Stimulated activated CD4-positive, alpha-beta T cell treated with anti-CD3 and anti-CD28 coated beads, Interleukin-12 subunit alpha, Interleukin-12 subunit beta, amount 100 ng/mL, for 48 hours (primary cell): ENCODE data around the gene FAM217B.

Experiments
- DNase-seq, 3 donors: peaks; one replicate each; pipeline ENCODE4 v3.0.0-alpha.2; 2020; ENCODE audit warnings: low read depth in 2 of 3, low spot score in 1 of 3

The FAM217B gene

GRCh38 chr20:59940129-59940955 lies at the start of gene FAM217B, which contains the start of gene PPP1R3D:
Gene FAM217B, plus strand, starts transcription at chr20:59940389. Its CDS starts 3,555 bp downstream, at chr20:59943944.
Gene PPP1R3D, minus strand, starts transcription at chr20:59940305. Its CDS starts 374 bp downstream, at chr20:59939931.
- peak; percentile 84 to 90 (median 86) for DNase-seq

- DNase-seq: no peak
These were observed 48.6 kb upstream of the FAM217B start for GRCh38 chr20:59891581-59891980.

GRCh38 chr20:59895908-59896307 lies 44.3 kb upstream of the FAM217B start:
- DNase-seq: no peak

- no peak for DNase-seq
These were observed 37.7 kb upstream of the FAM217B start for GRCh38 chr20:59902470-59902869.

- no peak for DNase-seq
These were observed 36.6 kb upstream of the FAM217B start for GRCh38 chr20:59903621-59904020.

- DNase-seq: no peak
These were observed 31.3 kb upstream of the FAM217B start for GRCh38 chr20:59908855-59909254.

- no peak for DNase-seq
These were observed 29.1 kb upstream of the FAM217B start for GRCh38 chr20:59911041-59911440.

- DNase-seq: no peak
These were observed 27.6 kb upstream of the FAM217B start for GRCh38 chr20:59912609-59913008.

- no peak for DNase-seq
These were observed 19.2 kb upstream of the FAM217B start for GRCh38 chr20:59920944-59921343.

- no peak for DNase-seq
These were observed 16.7 kb upstream of the FAM217B start for GRCh38 chr20:59923514-59923913.

GRCh38 chr20:59925359-59925758 lies 14.8 kb upstream of the FAM217B start:
- no peak for DNase-seq

- DNase-seq: no peak
These were observed 14.3 kb upstream of the FAM217B start for GRCh38 chr20:59925899-59926298.

GRCh38 chr20:59931511-59932312 lies 8.5 kb upstream of the FAM217B start:
- no peak for DNase-seq

GRCh38 chr20:59932616-59933295 lies 7.4 kb upstream of the FAM217B start:
- no peak for DNase-seq

- peak in 2 of 3 donors; percentile 31 to 43 for DNase-seq
These were observed 6.8 kb upstream of the FAM217B start, which contains the start of gene SYCP2 for GRCh38 chr20:59933296-59933848. Gene SYCP2, minus strand, starts transcription at chr20:59933637. Its CDS starts 11,224 bp downstream, at chr20:59922413.

GRCh38 chr20:59933849-59934585 lies 6.2 kb upstream of the FAM217B start:
- peak; percentile 62 to 71 (median 68) for DNase-seq

- DNase-seq: no peak
These were observed 4.6 kb upstream of the FAM217B start for GRCh38 chr20:59935457-59936185.

- no peak for DNase-seq
These were observed 3.8 kb upstream of the FAM217B start for GRCh38 chr20:59936409-59936808.

- DNase-seq: no peak
These were observed 3.0 kb upstream of the FAM217B start for GRCh38 chr20:59937150-59937549.

- DNase-seq: no peak
These were observed 2.0 kb upstream of the FAM217B start for GRCh38 chr20:59938221-59938620.
